AG04450 (cell line): Measurements from ENCODE around the gene GOLGA6L6. TPM values are rescaled to one million over a fixed set of nuclear protein-coding genes. Genes with fewer than 3 reads are reported as not detected.
"Not testable (repeated sequence)": the region's sequence is repeated elsewhere in the genome, so short reads cannot be mapped to it uniquely, and the experiment has no call there.

Experiments used
- CTCF ChIA-PET: fragments of 300-600, 350-600 bp; formaldehyde crosslinking; extraction: SDS; loops from one replicate; lab custom pipeline; 2022; ENCODE audit warnings: antibody characterized with exemption, inconsistent platforms; lab: Charles Lee
- POLR2A ChIA-PET: fragments of 350-600 bp; formaldehyde crosslinking; extraction: SDS; loops from one replicate; lab custom pipeline; 2021; ENCODE audit warnings: antibody characterized with exemption, inconsistent platforms; lab: Yijun Ruan, JAX
- DNase-seq: peaks from one replicate; pipeline ENCODE4 v3.0.0-alpha.2; 2011; ENCODE audit warnings: low read depth, low spot score
- H3K27ac ChIP-seq: one replicate; pipeline ENCODE4 v1.5.1; 2012; ENCODE audit warnings: low read depth, low read length, control low read depth
- H3K27me3 ChIP-seq: one replicate; pipeline ENCODE4 v1.6.0; 2012; ENCODE audit warnings: low read length; ENCODE audit not compliant: control insufficient read depth, insufficient read depth
- H3K4me3 ChIP-seq: 2 replicates; pipeline ENCODE4 v1.5.1; 2011; ENCODE audit warnings: mild to moderate bottlenecking, low read depth, low read length, control low read depth
- H3K9me3 ChIP-seq: 2 replicates; pipeline ENCODE4 v1.5.1; 2012; ENCODE audit warnings: low read length; ENCODE audit not compliant: control insufficient read depth, insufficient read depth
- polyA minus RNA-seq: library from RNA; depleted of rRNA, polyadenylated mRNA; stranded (reverse); fragments of >200 nt; gene quantifications from 2 replicates; pipeline ENCODE4 v1.2.3, GENCODE V29; 2011; rRNA and poly(A)+ RNA removed
- polyA plus RNA-seq: library from polyadenylated mRNA; depleted of rRNA; stranded (reverse); fragments of >200 nt; gene quantifications from 2 replicates; pipeline ENCODE4 v1.2.3, GENCODE V29; 2011; rRNA removed

GOLGA6L6 gene
- not detected in 2 replicates for polyA plus RNA-seq
- not detected in 2 replicates for polyA minus RNA-seq

GRCh38 chr15:20541700-20542099, at the start of gene GOLGA6L6:
Gene GOLGA6L6 (minus strand): TSS chr15:20541800. CDS start chr15:20541709, 91 bp downstream.
- H3K27ac ChIP-seq, H3K9me3 ChIP-seq, POLR2A ChIA-PET, H3K27me3 ChIP-seq, CTCF ChIA-PET, H3K4me3 ChIP-seq, DNase-seq: not testable (repeated sequence)

GRCh38 chr15:20590069-20590468, 48.5 kb upstream of the GOLGA6L6 start:
- POLR2A ChIA-PET, H3K4me3 ChIP-seq, H3K9me3 ChIP-seq, H3K27me3 ChIP-seq, CTCF ChIA-PET, H3K27ac ChIP-seq, DNase-seq: not testable (repeated sequence)

GRCh38 chr15:20586821-20587220, 45.2 kb upstream of the GOLGA6L6 start:
- H3K27me3 ChIP-seq, DNase-seq, H3K9me3 ChIP-seq, CTCF ChIA-PET, H3K4me3 ChIP-seq, H3K27ac ChIP-seq, POLR2A ChIA-PET: not testable (repeated sequence)

GRCh38 chr15:20582726-20583115, 41.1 kb upstream of the GOLGA6L6 start:
- H3K27ac ChIP-seq, DNase-seq, H3K27me3 ChIP-seq, H3K4me3 ChIP-seq, CTCF ChIA-PET, H3K9me3 ChIP-seq, POLR2A ChIA-PET: not testable (repeated sequence)

- H3K4me3 ChIP-seq, DNase-seq, H3K27ac ChIP-seq, CTCF ChIA-PET, H3K9me3 ChIP-seq, H3K27me3 ChIP-seq, POLR2A ChIA-PET: not testable (repeated sequence)
Observed at GRCh38 chr15:20582109-20582725, 40.6 kb upstream of the GOLGA6L6 start.

GRCh38 chr15:20581261-20582108, 39.9 kb upstream of the GOLGA6L6 start:
- H3K27me3 ChIP-seq, H3K27ac ChIP-seq, CTCF ChIA-PET, POLR2A ChIA-PET, H3K4me3 ChIP-seq, H3K9me3 ChIP-seq, DNase-seq: not testable (repeated sequence)

GRCh38 chr15:20579662-20580061, 38.1 kb upstream of the GOLGA6L6 start:
- CTCF ChIA-PET, POLR2A ChIA-PET: not testable (repeated sequence)

GRCh38 chr15:20551289-20551688, 9.7 kb upstream of the GOLGA6L6 start:
- CTCF ChIA-PET, result not testable (repeated sequence)

More at GRCh38 chr15:20579662-20580061, 38.1 kb upstream of the GOLGA6L6 start:
- not testable (repeated sequence) for H3K27me3 ChIP-seq, H3K4me3 ChIP-seq, H3K9me3 ChIP-seq, DNase-seq, H3K27ac ChIP-seq

GRCh38 chr15:20505926-20506658, 35.5 kb downstream of the GOLGA6L6 start:
- H3K4me3 ChIP-seq, CTCF ChIA-PET, DNase-seq, POLR2A ChIA-PET, H3K27ac ChIP-seq, H3K27me3 ChIP-seq, H3K9me3 ChIP-seq: not testable (repeated sequence)

More at GRCh38 chr15:20551289-20551688, 9.7 kb upstream of the GOLGA6L6 start:
- H3K27ac ChIP-seq, POLR2A ChIA-PET, DNase-seq, H3K4me3 ChIP-seq, H3K27me3 ChIP-seq, H3K9me3 ChIP-seq: not testable (repeated sequence)

GRCh38 chr15:20502839-20503238, 38.8 kb downstream of the GOLGA6L6 start:
- DNase-seq, CTCF ChIA-PET, H3K27ac ChIP-seq, H3K27me3 ChIP-seq, H3K9me3 ChIP-seq, POLR2A ChIA-PET, H3K4me3 ChIP-seq: not testable (repeated sequence)

- not testable (repeated sequence) for H3K27ac ChIP-seq
Observed at GRCh38 chr15:20501512-20502222, 39.9 kb downstream of the GOLGA6L6 start.

More at GRCh38 chr15:20501512-20502222, 39.9 kb downstream of the GOLGA6L6 start:
- DNase-seq, H3K27me3 ChIP-seq, H3K4me3 ChIP-seq, CTCF ChIA-PET, H3K9me3 ChIP-seq, POLR2A ChIA-PET: not testable (repeated sequence)
